ENCODE data around the gene RPP25L. TPM values are rescaled to one million over a fixed set of nuclear protein-coding genes. Genes with fewer than 3 reads are reported as not detected.

RPP25L gene
- total RNA-seq, 1 donor from 2014 or later: 16.2 TPM

DNA sequence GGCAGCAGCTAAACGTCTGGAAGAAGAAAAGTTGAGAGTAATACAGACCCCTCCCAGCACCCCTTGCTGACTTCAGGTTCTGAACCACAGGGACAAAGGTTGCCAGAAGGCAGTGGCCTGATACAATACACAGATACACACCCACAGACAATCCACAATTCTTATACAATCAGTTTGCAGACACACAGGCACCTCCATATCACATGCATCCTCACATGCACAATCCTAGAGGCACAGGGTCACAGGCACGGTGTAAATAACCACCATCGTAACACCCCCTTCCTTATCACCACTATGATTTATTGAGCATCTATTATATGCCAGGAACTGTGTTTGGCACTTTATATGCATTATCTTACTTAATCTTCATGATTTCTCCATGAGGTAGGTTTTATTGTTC lies 30.6 kb downstream of the RPP25L start:
- Mint-ChIP-seq H3K4me1 (ENCODE audit: unreplicated experiment) (peaks cover 10% of the 10 kb centered on the region), H3K36me3 (ENCODE audit: unreplicated experiment) (no peaks in the 10 kb centered on the region), H3K9me3 (ENCODE audit: unreplicated experiment) (no peaks in the 10 kb centered on the region), H3K4me3 (ENCODE audit: unreplicated experiment) (no peak overlapping the region), H3K27ac (ENCODE audit: unreplicated experiment) (no peak overlapping the region), H3K27me3 (ENCODE audit: unreplicated experiment) (peaks cover 82% of the 10 kb centered on the region)
- TF ChIP-seq, protein P1, sequence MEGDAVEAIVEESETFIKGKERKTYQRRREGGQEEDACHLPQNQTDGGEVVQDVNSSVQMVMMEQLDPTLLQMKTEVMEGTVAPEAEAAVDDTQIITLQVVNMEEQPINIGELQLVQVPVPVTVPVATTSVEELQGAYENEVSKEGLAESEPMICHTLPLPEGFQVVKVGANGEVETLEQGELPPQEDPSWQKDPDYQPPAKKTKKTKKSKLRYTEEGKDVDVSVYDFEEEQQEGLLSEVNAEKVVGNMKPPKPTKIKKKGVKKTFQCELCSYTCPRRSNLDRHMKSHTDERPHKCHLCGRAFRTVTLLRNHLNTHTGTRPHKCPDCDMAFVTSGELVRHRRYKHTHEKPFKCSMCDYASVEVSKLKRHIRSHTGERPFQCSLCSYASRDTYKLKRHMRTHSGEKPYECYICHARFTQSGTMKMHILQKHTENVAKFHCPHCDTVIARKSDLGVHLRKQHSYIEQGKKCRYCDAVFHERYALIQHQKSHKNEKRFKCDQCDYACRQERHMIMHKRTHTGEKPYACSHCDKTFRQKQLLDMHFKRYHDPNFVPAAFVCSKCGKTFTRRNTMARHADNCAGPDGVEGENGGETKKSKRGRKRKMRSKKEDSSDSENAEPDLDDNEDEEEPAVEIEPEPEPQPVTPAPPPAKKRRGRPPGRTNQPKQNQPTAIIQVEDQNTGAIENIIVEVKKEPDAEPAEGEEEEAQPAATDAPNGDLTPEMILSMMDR (IDR thresholded peaks at IDR 0.05): no peak
- DNase-seq (ENCODE audit: extremely low spot score, unreplicated experiment): no peak

DNA sequence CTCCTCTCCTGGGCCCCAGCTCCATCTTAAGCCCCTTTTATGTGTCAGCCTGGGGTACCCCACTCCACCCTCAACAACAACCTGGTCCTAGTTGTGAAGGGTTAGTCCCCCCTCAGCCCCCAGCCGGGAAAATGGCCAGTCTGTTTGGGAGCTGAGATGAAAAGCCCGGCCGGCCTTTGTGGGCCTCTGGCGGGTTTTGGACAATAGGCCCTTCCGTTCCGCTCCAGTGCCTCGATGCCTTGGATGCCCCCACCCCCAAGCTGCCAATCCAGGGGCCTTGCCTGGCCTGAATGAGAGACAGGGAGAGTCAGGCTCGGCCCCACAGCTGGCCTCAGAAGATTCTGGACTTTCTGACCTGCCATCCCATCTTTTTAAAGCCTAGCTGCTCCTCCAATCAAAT lies 31.5 kb downstream of the RPP25L start:
- no peak overlapping the region for H3K27ac Mint-ChIP-seq (ENCODE audit: unreplicated experiment)
- peaks cover 10% of the 10 kb centered on the region for H3K4me1 Mint-ChIP-seq (ENCODE audit: unreplicated experiment)
- H3K36me3 Mint-ChIP-seq (ENCODE audit: unreplicated experiment): no peaks in the 10 kb centered on the region
- H3K9me3 Mint-ChIP-seq (ENCODE audit: unreplicated experiment): no peaks in the 10 kb centered on the region
- TF ChIP-seq, protein P1 (IDR thresholded peaks at IDR 0.05): no peak
- no peak for DNase-seq (ENCODE audit: extremely low spot score, unreplicated experiment)
- H3K4me3 Mint-ChIP-seq (ENCODE audit: unreplicated experiment): no peak overlapping the region
- peaks cover 80% of the 10 kb centered on the region for H3K27me3 Mint-ChIP-seq (ENCODE audit: unreplicated experiment)

DNA sequence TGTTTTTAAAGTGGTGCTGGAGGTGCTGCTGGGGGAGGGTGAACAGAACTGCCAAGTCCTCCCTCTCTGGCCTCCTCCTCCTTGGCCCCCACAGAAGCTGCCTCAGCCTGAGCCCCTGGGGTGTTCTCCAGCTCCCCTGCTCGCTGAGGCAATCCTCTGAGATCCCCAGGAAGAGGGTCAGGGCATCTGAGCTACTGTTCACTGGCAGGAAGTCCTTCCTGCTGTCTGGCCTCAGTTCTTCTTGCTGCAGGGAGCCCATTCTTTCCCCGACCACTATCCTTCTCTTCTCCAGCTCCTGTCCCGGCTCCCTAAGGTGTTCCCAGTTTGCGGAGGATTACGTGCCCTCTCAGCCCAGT lies 32.1 kb downstream of the RPP25L start:
- no peak overlapping the region for H3K4me3 Mint-ChIP-seq (ENCODE audit: unreplicated experiment)
- peaks cover 10% of the 10 kb centered on the region for H3K4me1 Mint-ChIP-seq (ENCODE audit: unreplicated experiment)
- TF ChIP-seq, protein P1 (IDR thresholded peaks at IDR 0.05): no peak
- no peak for DNase-seq (ENCODE audit: extremely low spot score, unreplicated experiment)
- H3K9me3 Mint-ChIP-seq (ENCODE audit: unreplicated experiment): no peaks in the 10 kb centered on the region
- no peak overlapping the region for H3K27ac Mint-ChIP-seq (ENCODE audit: unreplicated experiment)
- H3K36me3 Mint-ChIP-seq (ENCODE audit: unreplicated experiment): no peaks in the 10 kb centered on the region
- peaks cover 78% of the 10 kb centered on the region for H3K27me3 Mint-ChIP-seq (ENCODE audit: unreplicated experiment)

GRCh38 chr9:34579104-34579807 lies 32.6 kb downstream of the RPP25L start:
- TF ChIP-seq, protein P1 (IDR thresholded peaks at IDR 0.05): no peak
- Mint-ChIP-seq H3K36me3 (ENCODE audit: unreplicated experiment) (no peaks in the 10 kb centered on the region), H3K27ac (ENCODE audit: unreplicated experiment) (no peak overlapping the region), H3K4me1 (ENCODE audit: unreplicated experiment) (peaks cover 10% of the 10 kb centered on the region), H3K9me3 (ENCODE audit: unreplicated experiment) (no peaks in the 10 kb centered on the region), H3K4me3 (ENCODE audit: unreplicated experiment) (no peak overlapping the region), H3K27me3 (ENCODE audit: unreplicated experiment) (peaks cover 73% of the 10 kb centered on the region)
- DNase-seq (ENCODE audit: extremely low spot score, unreplicated experiment): no peak

GRCh38 chr9:34578241-34579103 lies 33.4 kb downstream of the RPP25L start:
- DNase-seq (ENCODE audit: extremely low spot score, unreplicated experiment): no peak
- TF ChIP-seq, protein P1 (IDR thresholded peaks at IDR 0.05): no peak
- H3K27me3 Mint-ChIP-seq (ENCODE audit: unreplicated experiment): peaks cover 70% of the 10 kb centered on the region
- no peaks in the 10 kb centered on the region for H3K9me3 Mint-ChIP-seq (ENCODE audit: unreplicated experiment)
- H3K4me3 Mint-ChIP-seq (ENCODE audit: unreplicated experiment): no peak overlapping the region
- no peak overlapping the region for H3K27ac Mint-ChIP-seq (ENCODE audit: unreplicated experiment)
- H3K36me3 Mint-ChIP-seq (ENCODE audit: unreplicated experiment): no peaks in the 10 kb centered on the region
- H3K4me1 Mint-ChIP-seq (ENCODE audit: unreplicated experiment): peaks cover 10% of the 10 kb centered on the region

Data from osteocyte (in vitro differentiated cells).